Thyroid gland (tissue), 4 donors: ENCODE data around the gene MCCC1. TPM values are rescaled to one million over a fixed set of nuclear protein-coding genes. Genes with fewer than 3 reads are reported as not detected.

Source experiments
- DNase-seq, 2 donors: peaks; one replicate each; pipeline ENCODE4 v3.0.0-alpha.2; 2019
- H3K27ac ChIP-seq, 3 donors: fragments of 200-600 bp; sonication (generic); 1 replicate in 2 of 3; 2 replicates in 1 of 3; pipeline ENCODE4 v1.5.1; 2016 to 2019; ENCODE audit warnings: mild to moderate bottlenecking in 1 of 3, moderate library complexity in 1 of 3
- H3K27me3 ChIP-seq: fragments of 200-600 bp; sonication (generic); one replicate; pipeline ENCODE4 v1.5.1; 2019
- H3K36me3 ChIP-seq, 2 donors: fragments of 200-600 bp; sonication (generic); one replicate each; pipeline ENCODE4 v1.5.1; 2016 to 2019
- H3K4me1 ChIP-seq, 2 donors: fragments of 200-600 bp; sonication (generic); one replicate each; pipeline ENCODE4 v1.5.1; 2017 to 2019
- H3K4me3 ChIP-seq, 3 donors: fragments of 200-600 bp; sonication (generic); replicated peaks in 1 of 3; 1 replicate in 2 of 3; 2 replicates in 1 of 3; pipeline ENCODE4 v1.5.1; 2016; ENCODE audit warnings: mild to moderate bottlenecking in 1 of 3
- H3K9me3 ChIP-seq: fragments of 200-600 bp; sonication (generic); one replicate; pipeline ENCODE4 v1.5.1; 2017
- CTCF ChIP-seq, 6 experiments: fragments of 200-600 bp in 3 of 6; fragments of 450-650 bp in 3 of 6; sonication (generic) in 3 of 6; IDR thresholded peaks; one replicate each; pipeline ENCODE4 v1.5.1; 2016 to 2019; ENCODE audit warnings: antibody characterized with exemption in 6 of 6, mild to moderate bottlenecking in 2 of 6, inconsistent platforms in 1 of 6, moderate library complexity in 1 of 6
- POLR2A ChIP-seq, 2 donors: fragments of 450-650 bp; IDR thresholded peaks; one replicate each; pipeline ENCODE4 v1.6.1; 2017; ENCODE audit warnings: antibody characterized with exemption in 2 of 2, mild to moderate bottlenecking in 2 of 2, moderate library complexity in 1 of 2
- WGBS, 2 donors: methylation state at CpG; one replicate each; pipeline ENCODE4 v1.1.5; 2017; 5-methylcytosine and 5-hydroxymethylcytosine counted together
- intact Hi-C: fragments of 100-400 bp; cut with DNase I; formaldehyde crosslinking; loops from one replicate; pipeline ENCODE4 v1.15.1; 2023
- total RNA-seq, 4 donors: library from RNA; depleted of rRNA; stranded (reverse); fragments of >200 nt; gene quantifications; one replicate each; pipeline ENCODE4 v1.2.3, GENCODE V29; 2016

MCCC1 gene
- total RNA-seq, 4 donors from 2014 or later = 32.9 to 59.6 (median 46.3) TPM

GRCh38 chr3:182989566-182989965 is 109.7 kb downstream of the MCCC1 start:
- 21 to 43% methylated on average over 3 of the region's 3 CpGs for WGBS, 2 donors

GRCh38 chr3:182986021-182986420 is 113.3 kb downstream of the MCCC1 start:
- H3K9me3 ChIP-seq = no peaks in the 10 kb centered on the region
- intact Hi-C loops = no loop called here
- H3K36me3 ChIP-seq = no peaks in the 10 kb centered on the region
- TF ChIP-seq POLR2A (IDR thresholded peaks at IDR 0.05) = no peak
- no peak for TF ChIP-seq CTCF (IDR thresholded peaks at IDR 0.05)
- WGBS, 2 donors = 86 to 87% methylated on average over 6 of the region's 6 CpGs
- H3K4me3 ChIP-seq = no peak overlapping the region
- DNase-seq = no peak
- no peak overlapping the region for H3K27ac ChIP-seq
- H3K4me1 ChIP-seq = peaks cover 2 to 4% of the 10 kb centered on the region in 2 donors
- no peaks in the 10 kb centered on the region for H3K27me3 ChIP-seq

More at GRCh38 chr3:182989566-182989965, 109.7 kb downstream of the MCCC1 start:
- H3K4me1 ChIP-seq = peaks cover 0 to 3% of the 10 kb centered on the region in 2 donors
- peak; percentile 91 to 93 for DNase-seq
- no peak overlapping the region for H3K27ac ChIP-seq
- no peaks in the 10 kb centered on the region for H3K9me3 ChIP-seq
- H3K27me3 ChIP-seq = no peaks in the 10 kb centered on the region
- TF ChIP-seq POLR2A (IDR thresholded peaks at IDR 0.05) (no peak), CTCF (IDR thresholded peaks at IDR 0.05) (no peak)
- no peak overlapping the region for H3K4me3 ChIP-seq
- no peaks in the 10 kb centered on the region for H3K36me3 ChIP-seq
- intact Hi-C loops = no loop called here

- DNase-seq = no peak
- TF ChIP-seq CTCF (IDR thresholded peaks at IDR 0.05) (no peak), POLR2A (IDR thresholded peaks at IDR 0.05) (no peak)
- Histone ChIP-seq H3K9me3 (no peaks in the 10 kb centered on the region), H3K27me3 (no peaks in the 10 kb centered on the region), H3K27ac (no peak overlapping the region), H3K4me1 (peaks cover 5 to 7% of the 10 kb centered on the region in 2 donors), H3K4me3 (no peak overlapping the region), H3K36me3 (no peaks in the 10 kb centered on the region)
- intact Hi-C loops = no loop called here
Measured at GRCh38 chr3:182983876-182984275, 115.4 kb downstream of the MCCC1 start.

GRCh38 chr3:182981038-182981380 is 118.3 kb downstream of the MCCC1 start:
- peak overlapping the region; percentile 29 to 74 (median 39) for H3K27ac ChIP-seq
- intact Hi-C loops = no loop called here
- H3K9me3 ChIP-seq = no peaks in the 10 kb centered on the region
- H3K4me1 ChIP-seq = peaks cover 10 to 15% of the 10 kb centered on the region in 2 donors
- WGBS, 2 donors = 50 to 60% methylated on average over 6 to 10 of the region's 10 CpGs
- no peak for DNase-seq
- H3K4me3 ChIP-seq = peak overlapping the region in 2 of 3 donors; percentile 32 to 91
- H3K36me3 ChIP-seq = no peaks in the 10 kb centered on the region
- TF ChIP-seq CTCF (IDR thresholded peaks at IDR 0.05) = no peak
- no peak for TF ChIP-seq POLR2A (IDR thresholded peaks at IDR 0.05)
- no peaks in the 10 kb centered on the region for H3K27me3 ChIP-seq

- peak; percentile 89 to 93 for DNase-seq
- Histone ChIP-seq H3K9me3 (no peaks in the 10 kb centered on the region), H3K27ac (peak within 1 kb of the TSS; percentile 69 to 89 (median 87)), H3K27me3 (no peaks in the 10 kb centered on the region), H3K4me3 (peak within 1 kb of the TSS in 2 of 3 donors; percentile 52 to 91), H3K36me3 (no peaks in the 10 kb centered on the region), H3K4me1 (peaks cover 10 to 15% of the 10 kb centered on the region in 2 donors)
- intact Hi-C loops = no loop called here
- WGBS, 2 donors = 0% methylated on average over 2 to 15 of the region's 106 CpGs
- TF ChIP-seq POLR2A (IDR thresholded peaks at IDR 0.05) (peak; percentile 34 to 90), CTCF (IDR thresholded peaks at IDR 0.05) (no peak)
Measured at GRCh38 chr3:182980204-182981037, 118.9 kb downstream of the MCCC1 start, which contains the start of gene DCUN1D1. Gene DCUN1D1, minus strand, starts transcription at chr3:182980538. Its CDS starts 49 bp downstream, at chr3:182980489.
